Heart left ventricle (tissue), 16 donors: ENCODE results near the gene ATP1A2. TPM values are rescaled to one million over a fixed set of nuclear protein-coding genes. Genes with fewer than 3 reads are reported as not detected.
A peak's percentile ranks its signal among the peaks of the same experiment; 100 is the strongest.

Experiments used
- ATAC-seq, 4 donors: fragments of 200-7000 bp; cut with Tn5 transposase; one replicate each; pipeline ENCODE4 v1.9.1; 2020 to 2022; ENCODE audit warnings: moderate library complexity in 4 of 4, mild to moderate bottlenecking in 3 of 4, moderate number of reproducible peaks in 1 of 4
- DNase-seq, 5 donors: peaks; one replicate each; pipeline ENCODE4 v3.0.0-alpha.2; 2020
- H3K27ac ChIP-seq, 12 donors: fragments of 200-600 bp; sonication (generic) in 4 of 12; one replicate each; pipeline versions ENCODE4 v1.5.0 to v1.8.0; 2016 to 2022; ENCODE audit warnings: mild to moderate bottlenecking in 2 of 12
- H3K27me3 ChIP-seq, 9 donors: fragments of 200-600 bp; sonication (generic) in 2 of 9; one replicate each; pipeline versions ENCODE4 v1.5.1 to v1.8.0; 2016 to 2022; ENCODE audit warnings: mild to moderate bottlenecking in 3 of 9
- H3K36me3 ChIP-seq, 9 donors: fragments of 200-600 bp; sonication (generic) in 2 of 9; one replicate each; pipeline versions ENCODE4 v1.5.0 to v1.8.0; 2018 to 2022; ENCODE audit warnings: mild to moderate bottlenecking in 2 of 9
- H3K4me1 ChIP-seq, 12 donors: fragments of 200-600 bp; sonication (generic) in 4 of 12; one replicate each; pipeline versions ENCODE4 v1.5.0 to v1.8.0; 2016 to 2022; ENCODE audit warnings: mild to moderate bottlenecking in 3 of 12
- H3K4me3 ChIP-seq, 12 donors: fragments of 200-600 bp; sonication (generic) in 4 of 12; one replicate each; pipeline versions ENCODE4 v1.5.0 to v1.8.0; 2017 to 2022; ENCODE audit warnings: mild to moderate bottlenecking in 9 of 12, moderate library complexity in 4 of 12
- H3K9me3 ChIP-seq, 12 donors: fragments of 200-600 bp; sonication (generic) in 4 of 12; one replicate each; pipeline versions ENCODE4 v1.5.0 to v1.8.0; 2016 to 2022; ENCODE audit warnings: mild to moderate bottlenecking in 1 of 12
- POLR2A ChIP-seq, 2 donors: fragments of 450-650 bp; IDR thresholded peaks; one replicate each; pipeline ENCODE4 v1.6.1; 2017; ENCODE audit warnings: antibody characterized with exemption in 2 of 2, mild to moderate bottlenecking in 2 of 2, moderate library complexity in 2 of 2
- WGBS, 4 donors: extraction: QIAGEN DNeasy Blood & Tissue Kit in 2 of 4; methylation state at CpG; one replicate each; pipeline versions ENCODE4 v1.1.5 to v1.1.7; 2013 to 2018; 5-methylcytosine and 5-hydroxymethylcytosine counted together
- intact Hi-C, 10 donors: fragments of 100-400 bp; cut with DNase I; formaldehyde crosslinking; loops; one replicate each; pipeline versions ENCODE4 v1.11.1 to v1.14.2; 2022
- polyA plus RNA-seq, 2 donors: library from polyadenylated mRNA; stranded (reverse); fragments of 200-250 nt; gene quantifications; one replicate each; pipeline ENCODE4 v1.2.3, GENCODE V29; 2013
- total RNA-seq, 9 donors: library from RNA; depleted of rRNA in 2 of 9; stranded (reverse); fragments of >200 nt in 2 of 9; fragmentation: NEBNext Ultra II Directional in 3 of 9; extraction: Animal tissue kit (Norgen Biotek cat#: 25700) in 3 of 9; gene quantifications; one replicate each; pipeline versions ENCODE4 v1.1.0 to v1.2.4, GENCODE V29; 2016 to 2023
- TF ChIP-seq, protein P1 (sequence below), 12 donors: fragments of 200-600 bp; sonication (generic) in 4 of 12; IDR thresholded peaks; one replicate each; pipeline versions ENCODE4 v1.5.0 to v1.8.0; 2018 to 2022; ENCODE audit warnings: antibody characterized with exemption in 12 of 12, mild to moderate bottlenecking in 5 of 12
- donor health status: ischemic (EF 13 %, LVEDD 7.1; RV severe dilation, severe dysfunction).
- donor health status: healthy with polysubstance abuse.
- donor health status: DM: no; HTN: yes; CAD: no.
- donor health status: DM: no; HTN: no; CAD: no.
- donor health status: ischemic (EF 25% LVEDD 6.9; RV normal size, moderate dysfunction).
- donor health status: ischemic (EF 25% LVEDD 5.7; RV mildly dilated, moderate dysfunction).
- donor health status: healthy.
- donor health status: DM: yes; HTN: yes; CAD: no.
- donor health status: ischemic (EF 35%, LVEDD 5.7; RV mildly dilated, moderate dysfunction).
- donor health status: nonischemic (EF 11% LVEDD 7.7; RV severe dilation, severe dysfunction).
- donor health status: DM: yes; HTN: yes; CAD: no.
- donor health status: PGD.
- donor health status: ischemic (EF 29% LVEDD 5.4; RV normal size, mild dysfunction).
- donor health status: nonischemic (EF 23%, LVEDD 6.1; RV moderate dilation, normal function).

The ATP1A2 gene
- total and polyA plus RNA-seq, 11 donors = 29.5 to 393 (median 255) TPM

- intact Hi-C loops = no loop called here
- H3K27me3 ChIP-seq = no peaks in the 10 kb centered on the region
- H3K36me3 ChIP-seq = peaks cover 0 to 90% (median 55%) of the 10 kb centered on the region in 9 donors
- no peaks in the 10 kb centered on the region for H3K9me3 ChIP-seq
- ATAC-seq (no peak), DNase-seq (peak in 1 of 5 donors; percentile 1)
- WGBS, 4 donors = 68 to 90% (median 81%) methylated on average over 2 to 5 of the region's 5 CpGs
- H3K27ac ChIP-seq = peak overlapping the region in 10 of 12 donors; percentile 75 to 95 (median 82)
- peaks cover 0 to 62% (median 29%) of the 10 kb centered on the region in 12 donors for H3K4me1 ChIP-seq
- TF ChIP-seq, protein P1, sequence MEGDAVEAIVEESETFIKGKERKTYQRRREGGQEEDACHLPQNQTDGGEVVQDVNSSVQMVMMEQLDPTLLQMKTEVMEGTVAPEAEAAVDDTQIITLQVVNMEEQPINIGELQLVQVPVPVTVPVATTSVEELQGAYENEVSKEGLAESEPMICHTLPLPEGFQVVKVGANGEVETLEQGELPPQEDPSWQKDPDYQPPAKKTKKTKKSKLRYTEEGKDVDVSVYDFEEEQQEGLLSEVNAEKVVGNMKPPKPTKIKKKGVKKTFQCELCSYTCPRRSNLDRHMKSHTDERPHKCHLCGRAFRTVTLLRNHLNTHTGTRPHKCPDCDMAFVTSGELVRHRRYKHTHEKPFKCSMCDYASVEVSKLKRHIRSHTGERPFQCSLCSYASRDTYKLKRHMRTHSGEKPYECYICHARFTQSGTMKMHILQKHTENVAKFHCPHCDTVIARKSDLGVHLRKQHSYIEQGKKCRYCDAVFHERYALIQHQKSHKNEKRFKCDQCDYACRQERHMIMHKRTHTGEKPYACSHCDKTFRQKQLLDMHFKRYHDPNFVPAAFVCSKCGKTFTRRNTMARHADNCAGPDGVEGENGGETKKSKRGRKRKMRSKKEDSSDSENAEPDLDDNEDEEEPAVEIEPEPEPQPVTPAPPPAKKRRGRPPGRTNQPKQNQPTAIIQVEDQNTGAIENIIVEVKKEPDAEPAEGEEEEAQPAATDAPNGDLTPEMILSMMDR (IDR thresholded peaks at IDR 0.05) = no peak
- no peak for TF ChIP-seq POLR2A (IDR thresholded peaks at IDR 0.05)
- no peak overlapping the region for H3K4me3 ChIP-seq
These were observed 14.9 kb downstream of the ATP1A2 start for GRCh38 chr1:160130486-160130885.

DNA sequence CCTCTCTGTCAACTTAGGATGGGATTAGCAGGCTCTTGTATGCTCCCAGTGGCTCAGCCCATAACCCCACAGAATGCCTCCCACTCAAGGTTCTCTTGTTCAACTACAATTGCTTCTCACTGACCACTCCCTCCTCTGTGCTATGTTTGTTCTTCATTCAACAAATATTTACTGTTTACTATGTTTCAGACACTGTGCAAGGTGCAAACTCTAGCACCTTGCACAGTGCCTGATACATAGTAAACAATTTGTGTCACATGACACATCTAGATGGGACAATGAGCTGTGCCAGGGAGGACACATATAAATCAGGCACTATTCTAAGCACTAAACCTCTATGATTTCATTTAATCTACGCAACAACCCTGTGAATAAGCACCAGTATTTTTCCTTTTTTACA, 15.4 kb downstream of the ATP1A2 start:
- H3K27ac ChIP-seq = peak overlapping the region in 11 of 12 donors; percentile 68 to 95 (median 82)
- peaks cover 0 to 90% (median 57%) of the 10 kb centered on the region in 9 donors for H3K36me3 ChIP-seq
- no peaks in the 10 kb centered on the region for H3K9me3 ChIP-seq
- TF ChIP-seq POLR2A (IDR thresholded peaks at IDR 0.05) = no peak
- TF ChIP-seq, protein P1 (IDR thresholded peaks at IDR 0.05) = no peak
- DNase-seq = no peak
- WGBS, 4 donors = 93 to 100% (median 96%) methylated on average over 1 of the region's 1 CpG
- no peak overlapping the region for H3K4me3 ChIP-seq
- ATAC-seq = no peak
- intact Hi-C loops = no loop called here
- H3K4me1 ChIP-seq = peaks cover 0 to 61% (median 27%) of the 10 kb centered on the region in 12 donors
- no peaks in the 10 kb centered on the region for H3K27me3 ChIP-seq

- intact Hi-C loops = loop anchor here in 1 of 10 donors (2.0 kb wide), 1 partner anchor 13 kb away; no protein-coding TSS in a partner anchor
- Histone ChIP-seq H3K27me3 (no peaks in the 10 kb centered on the region), H3K36me3 (peaks cover 0 to 89% (median 65%) of the 10 kb centered on the region in 9 donors), H3K27ac (peak overlapping the region in 11 of 12 donors; percentile 68 to 95 (median 82)), H3K9me3 (no peaks in the 10 kb centered on the region), H3K4me1 (peaks cover 0 to 58% (median 25%) of the 10 kb centered on the region in 12 donors), H3K4me3 (no peak overlapping the region)
- 49 to 56% (median 52%) methylated on average over 8 of the region's 8 CpGs for WGBS, 4 donors
- peak; percentile 86 to 92 (median 89) for ATAC-seq
- TF ChIP-seq, protein P1 (IDR thresholded peaks at IDR 0.05) = no peak
- peak in 1 of 2 donors; percentile 30 for TF ChIP-seq POLR2A (IDR thresholded peaks at IDR 0.05)
- DNase-seq = peak in 4 of 5 donors; percentile 65 to 91 (median 78)
These were observed 16.4 kb downstream of the ATP1A2 start for GRCh38 chr1:160131803-160132565.
